GM19328 (cell line): ENCODE results near the gene NPY4R2.
"Not testable (repeated sequence)": the region's sequence is repeated elsewhere in the genome, so short reads cannot be mapped to it uniquely, and the experiment has no call there.

Source experiments
- ATAC-seq: cut with Tn5 transposase; IDR thresholded peaks from one replicate; pipeline ENCODE4 v1.9.1; 2021; ENCODE audit warnings: mild to moderate bottlenecking, moderate library complexity; ENCODE audit not compliant: unreplicated experiment

NPY4R2 gene

DNA sequence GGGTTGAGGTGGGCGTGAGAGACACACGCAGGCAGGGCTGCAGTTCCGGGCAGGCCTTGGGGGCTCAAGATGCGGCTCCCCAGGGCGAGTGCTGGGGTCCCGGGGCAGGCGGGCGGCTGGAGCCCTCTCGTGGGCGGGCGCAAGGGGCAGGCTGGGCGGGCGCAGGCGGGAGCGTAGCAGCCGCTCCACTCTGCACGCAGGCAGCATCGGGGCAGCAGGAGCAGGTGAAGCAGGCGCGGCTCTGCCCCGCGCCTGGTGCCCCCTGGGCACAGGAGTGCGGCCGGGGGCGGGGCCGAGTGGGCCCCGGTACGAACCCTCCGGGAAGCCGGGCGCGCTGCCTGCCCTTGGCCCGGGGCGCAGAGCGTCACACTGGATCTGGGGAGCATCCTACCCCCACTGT, at the start of gene NPY4R2:
Gene NPY4R2 (plus strand): TSS at position 188 of the 400 bp plus-strand sequence. CDS start 3,326 bp downstream, outside the sequence.
- not testable (repeated sequence) for ATAC-seq

GRCh38 chr10:47870887-47871286, 47.6 kb upstream of the NPY4R2 start:
- ATAC-seq: not testable (repeated sequence)

- not testable (repeated sequence) for ATAC-seq
Observed at GRCh38 chr10:47871485-47872180, 46.8 kb upstream of the NPY4R2 start.

DNA sequence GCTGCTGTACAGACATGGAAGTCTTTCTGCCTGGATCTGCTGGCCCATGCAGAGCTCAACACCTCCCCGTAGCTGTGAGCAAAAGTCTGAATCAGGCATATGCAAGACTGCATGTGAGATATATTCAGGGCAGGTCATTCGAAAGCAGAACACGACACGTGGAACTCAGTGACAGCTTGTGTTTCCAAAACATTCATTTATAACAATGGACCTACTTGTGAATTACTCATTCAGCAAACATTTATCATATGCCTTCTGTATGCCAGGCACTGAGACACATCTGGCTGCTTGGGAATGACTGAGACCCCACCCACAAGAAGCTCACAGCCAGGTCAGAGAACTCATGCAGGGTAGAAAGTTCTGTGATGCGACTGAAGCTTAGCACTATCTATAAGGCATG, 46.2 kb upstream of the NPY4R2 start:
- ATAC-seq: not testable (repeated sequence)

DNA sequence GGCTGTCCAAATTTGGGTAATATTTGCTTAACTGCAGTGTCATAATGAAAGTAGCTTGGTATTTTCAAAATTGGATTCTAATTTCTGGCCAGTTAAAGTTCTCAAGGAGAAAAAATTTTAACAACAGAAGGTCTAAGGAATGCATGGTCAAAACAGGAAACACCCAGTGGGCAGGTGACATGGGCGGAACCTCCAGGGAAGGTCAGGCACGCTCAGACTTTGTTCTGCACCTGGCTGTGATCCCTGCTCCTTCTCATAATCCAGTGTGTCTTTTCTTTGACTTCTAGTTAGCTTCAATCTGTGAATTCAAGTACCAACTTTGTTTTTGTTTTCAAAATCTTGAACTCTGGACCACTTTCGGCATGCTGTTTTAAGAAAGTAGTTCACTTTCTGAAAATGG, 34.2 kb upstream of the NPY4R2 start:
- ATAC-seq: not testable (repeated sequence)

DNA sequence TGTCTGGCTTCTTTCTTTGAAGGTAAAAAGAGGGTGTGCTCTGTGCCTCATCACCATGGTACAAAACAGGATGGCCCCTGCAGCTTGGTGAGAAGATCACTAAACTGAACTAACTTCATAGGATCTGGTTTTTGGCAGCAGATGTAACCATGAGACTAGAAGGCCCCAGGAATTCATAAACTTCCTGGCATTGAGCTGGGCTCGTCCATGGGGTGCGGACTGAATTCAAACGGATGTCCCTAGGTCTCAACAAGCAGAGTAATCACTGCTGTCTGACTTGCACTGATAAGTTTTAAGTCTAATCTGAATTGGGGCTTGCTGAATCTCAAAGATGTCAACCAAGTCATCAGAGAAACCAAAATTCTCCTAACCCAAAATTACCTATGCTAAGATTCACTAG, 33.5 kb upstream of the NPY4R2 start:
- not testable (repeated sequence) for ATAC-seq

DNA sequence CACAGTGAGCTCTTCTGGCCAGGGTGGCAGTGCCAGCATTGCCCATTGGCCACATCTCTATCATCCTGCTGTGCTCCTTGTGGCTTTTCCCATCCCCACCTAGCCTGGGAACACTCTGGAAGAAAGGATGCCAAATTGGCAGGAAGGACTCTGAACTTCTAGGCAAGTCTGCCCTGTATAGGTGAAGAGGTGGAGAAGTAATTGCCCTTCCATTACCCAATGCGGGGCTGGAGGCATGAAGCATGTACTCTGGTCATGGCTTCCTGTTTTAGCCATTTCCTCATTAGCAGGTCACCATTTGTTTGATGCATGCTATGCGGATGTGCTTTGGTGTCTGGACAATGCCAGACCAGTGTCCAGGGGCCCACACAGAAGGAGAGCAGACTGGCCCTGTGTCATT, 32.1 kb upstream of the NPY4R2 start:
- not testable (repeated sequence) for ATAC-seq

DNA sequence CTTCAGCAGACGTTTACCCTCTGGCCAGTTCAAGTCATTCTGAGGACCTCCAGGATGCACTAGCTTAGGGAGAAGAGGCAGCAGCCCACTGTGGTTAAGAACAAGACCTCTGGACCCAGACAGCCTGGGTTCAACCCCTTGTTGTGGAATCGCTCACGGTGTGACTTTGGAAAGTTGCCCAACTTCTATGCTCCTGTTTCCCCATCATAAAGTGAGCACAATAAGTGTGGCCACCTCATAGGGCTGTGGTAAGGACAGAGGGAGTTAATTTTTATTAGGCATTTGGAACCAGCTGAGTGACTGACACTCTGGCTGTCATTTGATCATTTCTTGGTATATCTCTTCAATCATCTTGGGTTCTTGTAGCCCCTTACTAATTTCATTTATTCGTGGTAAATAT, 31.6 kb upstream of the NPY4R2 start:
- not testable (repeated sequence) for ATAC-seq

DNA sequence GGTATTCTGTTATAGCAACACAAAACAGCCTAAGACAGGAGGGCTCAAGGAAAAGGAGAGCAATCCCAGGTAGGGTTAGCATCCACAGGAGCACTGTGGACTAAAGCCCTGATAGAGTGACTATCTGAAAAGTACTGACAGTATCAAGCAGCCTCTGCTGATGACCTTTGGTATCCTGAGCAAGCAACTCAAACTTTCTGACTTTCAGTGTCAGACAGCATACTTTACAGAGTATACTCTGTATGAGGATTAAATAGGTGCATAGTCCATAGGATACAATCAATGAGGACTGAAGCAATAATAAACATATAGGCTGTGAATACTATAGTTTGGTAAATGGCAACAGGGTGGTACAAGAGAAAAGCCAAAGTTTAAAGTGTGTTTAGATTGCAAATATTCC, 27.7 kb upstream of the NPY4R2 start:
- not testable (repeated sequence) for ATAC-seq

DNA sequence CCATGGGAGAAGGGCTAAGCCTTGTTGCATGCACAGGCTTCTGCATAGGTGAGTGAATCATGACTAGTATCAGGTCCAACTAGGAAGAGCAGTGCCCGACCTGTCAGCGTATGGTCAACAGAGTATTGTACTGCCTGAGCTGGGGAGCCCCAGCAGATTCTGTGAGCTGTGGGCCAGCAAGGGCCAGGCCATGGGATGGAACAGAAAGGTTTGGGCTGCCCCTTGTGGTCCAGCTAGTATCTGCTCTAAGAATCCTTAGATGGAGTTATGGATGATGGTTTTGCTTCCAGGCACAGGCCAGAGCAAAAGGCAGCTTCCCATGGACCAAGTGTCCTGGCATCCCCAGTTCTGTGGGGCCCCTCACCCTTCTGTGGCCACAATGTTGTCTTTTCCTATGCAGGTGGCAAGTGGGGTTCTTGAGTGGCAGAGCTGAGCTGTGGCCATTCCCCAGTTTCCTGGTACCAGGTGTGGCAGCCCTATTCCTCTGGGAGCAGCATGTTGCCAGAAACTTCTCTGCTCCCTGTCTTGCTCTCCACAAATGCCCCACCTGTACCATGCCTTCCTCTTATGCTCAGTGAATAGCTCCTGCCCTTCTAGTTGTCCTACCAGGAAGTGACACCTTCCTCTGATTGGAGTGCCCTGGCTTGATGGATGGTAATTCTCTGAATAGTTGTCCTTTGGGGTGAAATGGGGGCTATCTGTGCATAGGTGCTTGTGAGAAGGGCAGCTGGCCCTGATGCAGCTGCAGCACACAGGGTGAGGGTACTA, 25.8 kb upstream of the NPY4R2 start:
- not testable (repeated sequence) for ATAC-seq

DNA sequence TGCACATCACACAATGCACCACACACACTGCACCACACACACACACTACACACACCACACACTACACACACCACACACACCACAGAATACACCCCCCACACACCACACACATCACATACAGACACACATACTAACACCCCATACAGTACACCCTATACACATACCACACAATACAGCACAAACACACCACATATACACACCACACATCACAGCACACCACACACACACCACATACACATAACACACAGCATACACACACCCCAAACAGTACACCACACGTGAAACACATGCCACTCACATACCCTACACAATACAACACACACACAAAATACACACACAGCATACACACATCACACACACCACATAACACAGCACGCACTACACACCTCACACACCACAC, 23.9 kb upstream of the NPY4R2 start:
- ATAC-seq: not testable (repeated sequence)

- not testable (repeated sequence) for ATAC-seq
Observed at GRCh38 chr10:47897813-47898212, 20.6 kb upstream of the NPY4R2 start.

DNA sequence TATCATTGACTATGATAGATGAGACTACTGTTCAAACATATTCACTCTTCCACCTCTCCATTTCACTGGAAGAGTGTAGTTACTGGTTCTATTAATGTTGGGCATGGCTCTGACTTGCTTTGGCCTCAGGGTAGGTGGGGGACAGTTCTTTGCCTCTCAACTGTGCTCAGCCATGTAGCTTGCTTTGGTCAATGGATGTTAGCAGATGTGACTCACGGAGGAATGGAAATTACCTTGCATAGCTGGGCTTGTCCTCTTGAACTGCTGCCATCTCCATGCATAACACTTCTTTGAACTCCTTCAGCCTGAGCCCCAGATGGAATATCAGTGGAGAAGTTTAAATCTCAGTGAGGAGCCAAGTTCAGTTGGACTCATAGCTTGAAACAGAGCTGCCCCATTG, 9.1 kb upstream of the NPY4R2 start:
- not testable (repeated sequence) for ATAC-seq

- not testable (repeated sequence) for ATAC-seq
Observed at GRCh38 chr10:47910486-47910885, 8.0 kb upstream of the NPY4R2 start.

GRCh38 chr10:47914052-47914451, 4.4 kb upstream of the NPY4R2 start:
- ATAC-seq: not testable (repeated sequence)

DNA sequence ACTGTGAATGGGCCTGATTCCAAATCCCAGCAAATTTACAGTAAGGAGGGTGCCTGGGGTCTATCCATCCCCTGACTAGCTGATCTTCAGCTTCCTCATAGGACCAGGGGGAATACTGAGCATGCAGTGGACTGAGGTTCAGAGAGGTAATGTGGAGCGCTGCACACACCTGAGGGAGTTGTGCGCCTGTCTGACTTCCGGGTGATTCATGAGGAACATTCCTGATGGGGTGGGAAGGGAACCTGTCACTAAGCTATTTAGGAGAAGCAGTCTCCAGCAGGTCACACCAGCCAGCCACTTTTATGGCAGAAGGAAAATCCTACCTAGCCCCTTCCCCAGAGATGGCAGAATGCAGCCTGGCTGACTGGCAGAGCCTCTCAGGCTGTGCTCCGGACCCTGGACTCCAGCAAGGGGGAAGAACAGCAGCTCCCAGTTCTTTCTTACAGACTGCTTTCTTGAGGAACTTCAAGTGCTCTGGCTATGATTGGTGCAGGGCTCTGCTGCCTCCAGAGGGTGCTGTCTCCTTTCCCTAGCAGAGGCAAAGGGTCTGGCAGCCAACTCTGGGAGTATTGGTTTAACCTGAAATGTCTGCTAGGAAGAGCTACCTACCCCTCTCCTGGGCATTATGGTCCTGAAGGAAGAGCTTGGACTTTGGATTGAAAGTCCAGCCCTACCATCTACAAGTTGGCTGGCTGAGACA, 2.5 kb upstream of the NPY4R2 start:
- ATAC-seq: not testable (repeated sequence)

- ATAC-seq: not testable (repeated sequence)
Observed at GRCh38 chr10:47920610-47921009, 2.1 kb downstream of the NPY4R2 start.

- ATAC-seq: not testable (repeated sequence)
Observed at GRCh38 chr10:47922503-47922902, 4.0 kb downstream of the NPY4R2 start.

GRCh38 chr10:47924628-47925027, 6.2 kb downstream of the NPY4R2 start:
- ATAC-seq: not testable (repeated sequence)

- not testable (repeated sequence) for ATAC-seq
Observed at GRCh38 chr10:47927147-47927916, 8.9 kb downstream of the NPY4R2 start.

GRCh38 chr10:47928225-47928624, 9.8 kb downstream of the NPY4R2 start:
- ATAC-seq: not testable (repeated sequence)
